NB4 (cell line): Measurements from ENCODE around the gene THRA.

Source experiments
- CTCF ChIP-seq: IDR thresholded peaks from one replicate; pipeline ENCODE4 v1.5.1; 2012; ENCODE audit warnings: low read depth, low read length
- MYC ChIP-seq: IDR thresholded peaks from 2 replicates; pipeline ENCODE4 v1.6.1; 2011; ENCODE audit warnings: low read depth, low read length
- POLR2A ChIP-seq: IDR thresholded peaks from 2 replicates; pipeline ENCODE4 v1.6.1; 2011; ENCODE audit warnings: mild to moderate bottlenecking; ENCODE audit not compliant: insufficient read length; ENCODE audit errors: extremely low read depth

DNA sequence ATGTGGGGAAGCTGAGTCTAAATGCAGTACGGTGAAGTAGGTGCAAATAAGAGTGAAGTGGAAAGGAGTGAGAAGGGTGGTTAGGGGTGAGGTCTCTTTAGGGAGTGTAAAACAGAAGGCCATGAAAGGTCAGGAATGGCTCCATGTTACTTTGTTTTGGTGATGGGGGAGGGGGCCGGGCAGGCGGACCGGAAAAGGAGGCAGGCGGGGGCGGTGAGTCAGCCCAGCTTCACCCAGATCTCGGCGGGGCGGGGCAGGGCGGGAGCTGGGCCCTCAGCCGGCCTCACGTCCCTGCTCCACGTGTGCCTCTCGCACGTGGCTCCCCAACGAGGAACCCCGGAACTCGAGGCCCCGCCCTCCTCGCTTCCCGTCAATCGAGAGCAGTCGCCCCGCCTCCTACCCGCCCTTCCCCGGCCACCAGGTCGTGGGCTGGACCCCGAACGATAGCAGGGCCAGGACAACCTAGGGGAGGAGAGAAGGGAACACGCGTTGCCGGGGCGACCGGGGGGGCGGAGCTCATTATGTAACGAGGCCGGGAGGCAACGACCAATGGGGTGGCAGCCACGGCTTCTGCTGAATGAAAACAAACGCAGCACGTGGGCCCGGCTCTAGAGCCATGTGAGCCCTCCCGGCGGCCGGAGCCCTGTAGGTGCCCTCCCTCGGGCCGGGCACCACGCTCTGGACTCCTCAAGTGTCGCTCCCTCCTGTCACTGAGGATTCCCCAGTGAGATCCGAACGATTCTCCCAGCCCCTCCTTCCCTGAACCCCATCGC lies 36.3 kb downstream of the THRA start:
- TF ChIP-seq CTCF (no peak), POLR2A (peak; percentile 37), MYC (peak; percentile 100)
